Measurements from ENCODE around the gene HMMR.
"Not testable (repeated sequence)": the region's sequence is repeated elsewhere in the genome, so short reads cannot be mapped to it uniquely, and the experiment has no call there.

The HMMR gene, protein sequence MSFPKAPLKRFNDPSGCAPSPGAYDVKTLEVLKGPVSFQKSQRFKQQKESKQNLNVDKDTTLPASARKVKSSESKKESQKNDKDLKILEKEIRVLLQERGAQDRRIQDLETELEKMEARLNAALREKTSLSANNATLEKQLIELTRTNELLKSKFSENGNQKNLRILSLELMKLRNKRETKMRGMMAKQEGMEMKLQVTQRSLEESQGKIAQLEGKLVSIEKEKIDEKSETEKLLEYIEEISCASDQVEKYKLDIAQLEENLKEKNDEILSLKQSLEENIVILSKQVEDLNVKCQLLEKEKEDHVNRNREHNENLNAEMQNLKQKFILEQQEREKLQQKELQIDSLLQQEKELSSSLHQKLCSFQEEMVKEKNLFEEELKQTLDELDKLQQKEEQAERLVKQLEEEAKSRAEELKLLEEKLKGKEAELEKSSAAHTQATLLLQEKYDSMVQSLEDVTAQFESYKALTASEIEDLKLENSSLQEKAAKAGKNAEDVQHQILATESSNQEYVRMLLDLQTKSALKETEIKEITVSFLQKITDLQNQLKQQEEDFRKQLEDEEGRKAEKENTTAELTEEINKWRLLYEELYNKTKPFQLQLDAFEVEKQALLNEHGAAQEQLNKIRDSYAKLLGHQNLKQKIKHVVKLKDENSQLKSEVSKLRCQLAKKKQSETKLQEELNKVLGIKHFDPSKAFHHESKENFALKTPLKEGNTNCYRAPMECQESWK

DNA sequence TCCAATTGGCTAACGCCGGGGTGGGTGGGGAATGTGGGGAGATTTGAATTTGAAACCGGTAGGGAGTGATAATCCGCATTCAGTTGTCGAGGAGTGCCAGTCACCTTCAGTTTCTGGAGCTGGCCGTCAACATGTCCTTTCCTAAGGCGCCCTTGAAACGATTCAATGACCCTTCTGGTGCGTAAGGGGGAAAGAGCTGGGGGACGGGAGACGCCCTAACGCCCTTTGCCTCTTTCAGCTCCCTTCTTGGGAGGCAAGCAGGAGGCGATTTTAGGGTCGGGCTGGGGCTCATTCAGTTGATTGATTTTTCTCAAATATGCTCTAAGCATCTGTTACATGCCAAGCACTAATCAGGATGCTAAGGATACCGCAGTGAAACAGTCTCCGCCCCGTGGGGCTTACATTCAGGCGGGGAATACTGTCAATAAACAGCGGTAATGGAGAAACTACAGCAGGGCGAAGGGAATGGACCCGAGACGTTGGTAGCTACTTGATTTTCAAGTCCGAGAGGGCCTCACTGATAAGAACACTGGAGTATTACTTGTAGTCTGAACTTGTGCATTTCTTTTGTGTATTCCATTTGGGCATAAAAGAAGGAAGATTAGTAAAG is at the start of gene HMMR:
Gene HMMR, plus strand, starts transcription at position 71 of the 610 bp plus-strand sequence. Its CDS starts 61 bp downstream, at position 132.
- no peak for DNase-seq (ENCODE audit: low read depth)
- TF ChIP-seq, protein P1, sequence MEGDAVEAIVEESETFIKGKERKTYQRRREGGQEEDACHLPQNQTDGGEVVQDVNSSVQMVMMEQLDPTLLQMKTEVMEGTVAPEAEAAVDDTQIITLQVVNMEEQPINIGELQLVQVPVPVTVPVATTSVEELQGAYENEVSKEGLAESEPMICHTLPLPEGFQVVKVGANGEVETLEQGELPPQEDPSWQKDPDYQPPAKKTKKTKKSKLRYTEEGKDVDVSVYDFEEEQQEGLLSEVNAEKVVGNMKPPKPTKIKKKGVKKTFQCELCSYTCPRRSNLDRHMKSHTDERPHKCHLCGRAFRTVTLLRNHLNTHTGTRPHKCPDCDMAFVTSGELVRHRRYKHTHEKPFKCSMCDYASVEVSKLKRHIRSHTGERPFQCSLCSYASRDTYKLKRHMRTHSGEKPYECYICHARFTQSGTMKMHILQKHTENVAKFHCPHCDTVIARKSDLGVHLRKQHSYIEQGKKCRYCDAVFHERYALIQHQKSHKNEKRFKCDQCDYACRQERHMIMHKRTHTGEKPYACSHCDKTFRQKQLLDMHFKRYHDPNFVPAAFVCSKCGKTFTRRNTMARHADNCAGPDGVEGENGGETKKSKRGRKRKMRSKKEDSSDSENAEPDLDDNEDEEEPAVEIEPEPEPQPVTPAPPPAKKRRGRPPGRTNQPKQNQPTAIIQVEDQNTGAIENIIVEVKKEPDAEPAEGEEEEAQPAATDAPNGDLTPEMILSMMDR (IDR thresholded peaks at IDR 0.05; ENCODE audit: low read depth, low read length, missing control alignments) = no peak
- peak within 1 kb of the TSS; percentile 89 for H3K4me3 ChIP-seq (ENCODE audit: low read depth, low read length)

DNA sequence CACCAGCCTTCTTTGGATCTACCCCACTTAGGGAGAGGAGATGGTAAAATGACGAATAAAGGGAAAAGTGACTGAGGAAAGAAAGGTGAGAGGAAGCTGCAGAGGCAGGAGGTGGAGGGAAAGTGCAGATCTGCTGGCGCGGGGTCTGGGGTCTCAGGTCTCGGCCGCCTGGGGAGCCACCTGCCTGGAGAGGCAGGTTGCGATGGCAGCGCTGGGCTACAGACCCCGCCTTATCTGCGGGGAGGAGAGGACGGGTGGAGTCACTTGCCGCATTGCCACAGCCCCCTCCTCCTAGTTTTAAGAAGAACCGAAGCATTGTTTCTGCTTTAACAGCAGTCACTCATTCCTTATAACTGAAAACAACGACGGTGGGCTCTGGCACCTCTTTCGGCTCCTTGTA is 44.8 kb upstream of the HMMR start:
- not testable (repeated sequence) for H3K4me3 ChIP-seq (ENCODE audit: low read depth, low read length); DNase-seq (ENCODE audit: low read depth)

DNA sequence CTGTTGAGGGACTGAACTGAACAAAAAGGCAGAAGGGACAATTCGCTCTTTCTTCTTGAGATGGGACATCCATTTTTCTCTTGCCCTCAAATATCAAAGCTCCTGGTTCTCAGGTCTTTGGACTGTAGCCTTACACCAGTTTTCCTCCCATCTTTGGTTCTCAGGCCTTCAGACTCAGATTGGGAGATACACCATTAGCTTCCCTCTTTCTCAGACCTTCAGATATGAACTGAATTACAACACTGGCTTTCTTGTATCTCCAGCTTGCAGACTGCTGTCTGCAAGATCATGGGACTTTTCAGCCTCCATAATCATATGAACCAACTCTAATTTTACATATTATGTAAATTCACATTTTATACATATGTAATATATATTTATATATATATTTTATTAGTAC is 35.6 kb upstream of the HMMR start:
- TF ChIP-seq, protein P1 (IDR thresholded peaks at IDR 0.05; ENCODE audit: low read depth, low read length, missing control alignments) = no peak
- DNase-seq (ENCODE audit: low read depth) = no peak
- H3K4me3 ChIP-seq (ENCODE audit: low read depth, low read length) = no peak overlapping the region

DNA sequence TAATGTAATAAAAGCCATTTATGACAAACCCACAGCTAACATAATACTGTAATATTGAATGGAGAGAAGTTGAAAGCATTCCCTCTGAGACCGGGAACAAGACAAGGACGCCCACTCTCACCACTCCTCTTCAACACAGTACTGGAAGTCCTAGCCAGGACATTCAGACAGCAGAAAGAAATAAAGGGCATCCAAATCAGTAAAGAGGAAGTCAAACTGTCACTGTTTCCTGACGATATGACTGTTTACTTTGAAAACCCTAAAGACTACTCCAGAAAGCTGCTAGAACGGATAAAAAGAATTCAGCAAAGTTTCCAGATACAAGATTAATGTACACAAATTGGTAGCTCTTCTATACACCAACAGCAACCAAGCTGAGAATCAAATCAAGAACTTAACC is 34.3 kb upstream of the HMMR start:
- not testable (repeated sequence) for H3K4me3 ChIP-seq (ENCODE audit: low read depth, low read length)

DNA sequence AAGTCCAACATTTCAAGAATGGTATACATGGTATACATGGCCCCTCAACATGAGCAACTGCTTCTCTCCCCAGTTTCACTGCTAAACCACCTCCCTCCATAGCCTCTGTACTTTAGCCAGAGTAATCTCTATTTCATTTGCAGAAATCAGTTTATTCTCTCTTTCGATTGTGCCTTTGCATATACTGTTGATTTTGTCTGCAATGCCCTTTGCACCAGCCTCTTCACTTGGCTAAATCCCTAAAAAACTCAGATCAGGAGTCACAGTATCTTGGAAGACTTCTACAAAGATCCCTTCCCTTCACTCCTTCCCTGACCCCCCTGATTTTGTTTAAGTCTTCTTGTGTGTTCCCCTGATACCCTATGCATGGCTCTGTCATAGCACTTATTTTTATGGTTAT is 27.9 kb upstream of the HMMR start:
- H3K4me3 ChIP-seq (ENCODE audit: low read depth, low read length) = no peak overlapping the region
- TF ChIP-seq, protein P1 (IDR thresholded peaks at IDR 0.05; ENCODE audit: low read depth, low read length, missing control alignments) = no peak
- no peak for DNase-seq (ENCODE audit: low read depth)

More for the DNA sequence above, 34.3 kb upstream of the HMMR start:
- DNase-seq (ENCODE audit: low read depth) = not testable (repeated sequence)

DNA sequence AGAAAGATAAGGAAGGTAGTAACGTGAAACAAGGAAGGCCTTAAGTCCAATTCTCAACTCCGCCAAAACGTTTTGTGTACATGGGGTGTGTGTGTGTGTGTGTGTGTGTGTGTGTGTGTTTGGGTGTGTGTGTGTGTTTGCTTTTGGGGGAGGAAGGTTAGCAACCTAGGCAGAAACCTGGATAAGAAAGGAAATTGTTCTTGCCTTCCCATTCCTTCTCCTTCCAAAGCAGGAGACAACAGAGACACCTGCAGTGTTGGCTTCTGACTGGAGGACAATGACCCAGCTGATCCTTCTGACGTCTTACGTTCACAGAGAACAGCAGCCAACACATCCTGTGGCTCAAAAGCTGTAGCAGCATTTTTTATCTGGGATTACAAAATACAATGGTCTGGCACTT is 27.2 kb upstream of the HMMR start:
- TF ChIP-seq, protein P1 (IDR thresholded peaks at IDR 0.05; ENCODE audit: low read depth, low read length, missing control alignments) = no peak
- DNase-seq (ENCODE audit: low read depth) = no peak
- H3K4me3 ChIP-seq (ENCODE audit: low read depth, low read length) = no peak overlapping the region

DNA sequence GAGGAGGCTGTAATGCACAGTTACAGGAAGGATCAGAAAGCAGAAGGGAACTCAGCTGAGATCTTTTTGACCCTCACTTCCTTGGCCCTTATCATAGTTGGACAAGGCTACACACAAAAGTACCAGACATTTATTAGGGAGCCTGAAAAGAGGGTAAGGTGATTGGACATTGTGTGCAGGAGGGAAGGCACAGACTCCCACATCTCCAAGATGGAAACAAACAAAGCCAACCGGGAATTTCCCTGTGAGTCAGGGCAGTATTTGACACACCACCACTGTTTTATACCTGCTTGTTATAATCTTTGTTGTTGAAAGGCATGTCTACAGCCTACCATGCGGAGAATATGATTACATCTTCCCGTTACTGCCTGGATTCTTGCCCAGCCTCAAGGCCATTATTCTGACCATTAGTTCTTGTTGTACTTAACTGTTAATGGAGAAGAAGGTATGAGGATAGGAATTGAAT is 26.0 kb upstream of the HMMR start:
- no peak overlapping the region for H3K4me3 ChIP-seq (ENCODE audit: low read depth, low read length)
- TF ChIP-seq, protein P1 (IDR thresholded peaks at IDR 0.05; ENCODE audit: low read depth, low read length, missing control alignments) = no peak
- no peak for DNase-seq (ENCODE audit: low read depth)
